GM21737 (cell line): ENCODE results near the gene FBRSL1.

Experiments used
- ATAC-seq: cut with Tn5 transposase; IDR thresholded peaks from one replicate; pipeline ENCODE4 v1.9.1; 2021; ENCODE audit warnings: mild to moderate bottlenecking, moderate library complexity; ENCODE audit not compliant: unreplicated experiment

Gene FBRSL1

DNA sequence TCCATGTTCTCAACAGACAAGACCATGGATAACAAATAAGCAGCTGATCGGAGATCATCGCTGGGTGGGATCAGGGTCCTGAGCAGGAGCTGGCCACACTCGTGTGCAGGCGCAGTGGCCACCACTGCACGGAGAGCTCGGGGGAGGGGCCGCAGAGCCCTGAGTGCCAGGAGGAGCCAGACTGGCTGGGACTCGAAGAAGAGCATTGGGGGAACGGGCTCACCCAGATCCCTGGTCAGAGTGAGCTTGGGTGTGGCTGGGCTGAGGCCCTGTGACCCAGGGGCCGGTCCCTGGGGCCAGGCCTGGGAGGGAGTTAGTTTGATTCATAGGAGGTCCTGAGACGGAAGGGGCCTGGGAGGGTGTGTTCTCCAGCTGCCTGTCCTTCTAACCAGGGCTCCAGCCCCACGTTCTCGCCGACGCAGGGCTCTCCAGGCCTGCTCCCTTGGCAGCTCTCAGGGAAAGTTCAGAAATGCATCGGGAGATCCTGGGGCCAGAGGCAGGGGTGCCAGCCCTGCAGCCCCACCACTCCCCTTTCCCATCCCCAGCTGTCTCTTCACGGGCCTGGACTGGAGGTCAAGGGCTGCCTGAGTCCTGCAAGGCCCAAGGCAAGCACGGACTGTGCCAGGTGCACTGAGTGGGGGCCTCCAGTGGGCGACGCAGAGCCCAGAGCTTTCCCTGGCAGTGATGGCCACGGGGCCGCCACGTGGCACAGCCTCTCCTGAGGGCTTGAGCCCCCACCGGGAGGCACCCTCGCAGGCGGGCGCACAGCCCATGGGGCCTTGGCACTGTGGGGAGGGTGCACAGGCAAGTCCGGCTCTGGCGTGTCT is 48.1 kb downstream of the FBRSL1 start:
- ATAC-seq, result no peak

DNA sequence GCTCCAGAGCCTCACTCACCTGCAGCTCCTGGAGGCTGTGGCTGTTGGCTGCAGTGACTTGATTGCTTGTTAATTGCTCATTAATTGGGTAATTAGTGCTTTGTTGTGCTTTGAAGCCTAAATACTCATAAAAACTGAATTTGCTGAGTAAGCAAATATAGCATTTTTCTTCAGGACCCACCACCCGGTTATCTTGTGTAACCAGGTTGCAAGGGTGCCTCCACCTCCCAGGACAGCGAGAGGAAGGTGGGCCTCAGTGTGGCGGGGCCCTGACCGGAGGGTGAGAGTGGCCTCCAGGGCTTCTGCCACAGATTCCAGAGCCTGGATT is 48.7 kb downstream of the FBRSL1 start:
- ATAC-seq, result no peak

DNA sequence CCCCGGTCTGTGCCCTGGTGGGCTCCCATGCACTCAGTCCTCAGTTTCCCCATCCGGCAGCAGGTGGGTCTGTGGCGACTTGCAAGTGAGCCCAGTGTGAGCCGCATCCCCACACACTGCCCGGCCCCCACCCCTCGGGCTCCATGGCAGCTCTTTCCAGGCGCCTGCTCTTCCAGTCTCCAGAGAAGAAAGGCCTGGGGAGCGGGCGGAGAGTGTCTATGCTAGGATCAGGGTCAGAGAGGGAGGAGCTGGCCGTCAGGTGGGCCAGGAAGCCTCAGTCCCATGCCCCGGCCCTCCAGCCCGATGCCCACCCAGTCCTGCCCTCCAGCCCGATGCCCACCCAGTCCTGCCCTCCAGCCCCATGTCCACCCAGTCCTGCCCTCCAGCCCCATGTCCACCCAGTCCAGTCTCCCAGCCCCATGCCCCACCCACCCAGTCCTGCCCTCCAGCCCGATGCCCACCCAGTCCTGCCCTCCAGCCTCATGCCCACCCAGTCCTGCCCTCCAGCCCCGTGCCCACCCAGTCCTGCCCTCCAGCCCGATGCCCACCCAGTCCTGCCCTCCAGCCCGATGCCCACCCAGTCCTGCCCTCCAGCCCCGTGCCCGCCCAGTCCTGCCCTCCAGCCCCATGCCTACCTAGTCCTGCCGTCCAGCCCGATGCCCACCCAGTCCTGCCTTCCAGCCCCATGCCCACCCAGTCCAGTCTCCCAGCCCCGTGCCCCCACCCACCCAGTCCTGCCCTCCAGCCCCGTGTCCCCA is 49.2 kb downstream of the FBRSL1 start:
- ATAC-seq, result no peak

DNA sequence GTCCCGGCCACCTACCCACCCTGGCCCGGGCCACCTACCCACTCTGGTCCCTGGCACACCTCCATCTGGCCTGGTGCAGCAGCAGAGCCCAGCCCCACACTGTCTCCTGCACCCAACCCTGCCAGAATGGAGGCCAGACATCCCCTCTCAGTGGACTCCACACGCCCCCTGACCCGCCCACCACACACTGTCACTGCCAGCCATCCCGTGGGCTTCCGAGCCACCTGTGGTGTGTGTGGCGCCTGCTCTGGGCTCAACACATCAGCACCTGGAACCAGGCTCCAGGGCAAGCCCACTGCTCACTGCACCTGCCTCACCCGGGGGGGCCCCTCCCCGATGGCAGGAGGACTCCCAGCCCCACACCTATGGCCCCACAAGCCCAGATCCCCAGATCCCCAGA is 50.5 kb downstream of the FBRSL1 start:
- ATAC-seq, result no peak

DNA sequence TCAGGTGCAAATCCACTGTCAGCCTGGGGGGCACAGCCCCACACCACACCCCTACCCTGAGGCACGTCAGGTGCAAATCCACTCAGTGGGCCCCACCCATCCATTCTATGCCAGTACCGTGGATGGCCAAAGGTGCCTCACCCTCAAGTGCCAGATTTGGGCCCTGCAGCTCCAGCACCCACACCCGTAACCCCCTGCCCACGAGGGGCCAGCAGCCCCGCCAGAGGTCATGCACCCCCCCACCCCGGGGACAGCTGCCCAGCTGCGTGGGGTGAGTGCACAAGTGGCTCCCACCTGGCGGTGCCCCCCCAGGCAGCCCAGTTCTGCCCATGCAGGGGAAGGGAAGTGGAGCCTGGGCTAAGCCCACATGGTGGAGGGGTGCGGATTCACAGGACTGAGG is 51.2 kb downstream of the FBRSL1 start:
- ATAC-seq, result no peak

DNA sequence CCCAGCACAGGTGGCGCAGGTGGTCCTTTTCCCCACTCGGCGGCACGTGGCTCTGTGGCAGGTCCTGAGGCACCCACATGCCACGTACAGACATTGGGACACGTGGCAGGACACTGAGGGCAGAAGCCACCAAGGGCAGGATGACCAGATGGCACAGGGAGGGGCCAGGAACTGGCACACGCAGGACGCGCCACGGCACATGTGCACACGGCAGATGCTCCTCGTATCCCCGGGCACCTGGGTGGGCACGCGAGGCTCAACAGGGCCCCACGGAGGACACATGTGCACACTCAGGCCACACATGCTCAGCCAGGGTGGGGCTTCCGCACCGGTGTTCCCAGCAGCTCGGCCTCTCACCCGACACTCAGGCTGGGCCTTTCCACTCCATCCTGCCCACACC is 52.0 kb downstream of the FBRSL1 start:
- ATAC-seq, result no peak

DNA sequence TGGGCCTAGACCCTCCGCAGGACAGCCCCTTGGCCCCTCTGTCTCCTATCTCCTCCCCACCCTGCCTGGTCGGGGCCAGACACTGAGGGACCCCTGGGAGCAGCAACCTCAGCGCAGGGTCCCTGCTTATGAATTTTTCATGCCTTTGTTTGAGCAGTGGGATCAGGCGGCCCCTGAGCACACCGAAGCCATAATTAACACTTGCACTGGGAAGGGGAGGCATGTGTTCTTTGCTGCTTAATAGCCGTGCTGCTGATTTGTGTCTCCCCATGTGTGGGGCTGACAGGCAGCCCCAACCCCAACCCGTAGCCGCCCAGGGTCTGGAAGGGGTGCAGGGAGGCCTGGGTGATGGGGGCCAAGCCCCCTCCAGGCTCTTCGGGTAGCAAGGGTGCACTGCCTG is 52.7 kb downstream of the FBRSL1 start:
- no peak for ATAC-seq

DNA sequence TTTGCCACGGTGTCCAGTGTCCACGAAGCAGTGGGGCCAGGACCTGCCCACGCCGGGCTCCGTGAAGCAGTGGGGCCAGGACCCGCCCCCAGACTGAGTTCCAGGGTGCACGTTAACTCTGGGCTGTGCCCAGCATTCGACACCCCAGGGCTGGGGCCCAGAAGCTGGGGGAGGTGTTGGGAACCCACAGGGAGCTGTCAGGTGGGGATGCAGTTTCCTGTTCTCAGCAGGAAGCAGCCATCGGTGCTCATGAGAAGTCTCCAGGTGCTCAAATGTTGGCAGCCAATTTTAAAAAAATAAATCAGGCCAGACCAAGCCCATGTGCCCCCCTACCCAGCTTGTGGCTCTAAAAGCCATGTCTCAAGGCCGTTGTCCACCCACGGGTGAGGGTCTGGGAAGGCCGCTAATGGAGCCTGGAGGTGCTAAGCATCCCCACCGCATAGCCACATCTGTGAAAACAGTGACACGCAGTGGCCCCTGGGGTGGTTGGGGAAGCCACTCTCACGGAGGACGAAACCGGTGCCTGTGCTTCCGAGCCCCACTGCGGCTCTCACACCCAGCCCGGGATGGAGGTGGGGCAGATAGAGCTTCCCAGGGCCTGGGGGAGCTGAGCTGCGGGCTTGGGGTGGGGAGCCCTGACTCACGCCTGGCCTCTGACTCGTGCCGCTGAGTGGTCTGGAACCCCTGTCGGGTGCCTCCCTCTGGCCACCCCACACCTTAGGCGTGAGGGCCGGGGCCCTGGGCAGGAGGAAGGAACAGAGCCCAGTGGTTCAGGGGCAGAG is 53.5 kb downstream of the FBRSL1 start:
- ATAC-seq, result no peak

DNA sequence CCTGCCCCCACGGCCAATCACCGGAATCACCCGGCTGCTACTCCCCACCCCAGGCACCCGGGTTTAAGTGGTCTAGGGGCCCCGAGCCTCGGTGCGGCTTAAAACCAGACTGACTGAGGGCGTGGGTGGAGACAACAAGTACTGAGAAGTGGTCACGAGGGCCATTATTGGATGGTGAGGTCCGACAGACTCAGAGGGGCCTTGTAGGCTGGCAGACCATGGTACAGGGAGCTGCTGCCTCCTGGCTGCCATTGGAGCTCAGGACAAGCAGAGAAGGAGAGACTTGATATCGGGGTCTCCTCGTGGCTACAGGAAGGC is 54.1 kb downstream of the FBRSL1 start:
- no peak for ATAC-seq

DNA sequence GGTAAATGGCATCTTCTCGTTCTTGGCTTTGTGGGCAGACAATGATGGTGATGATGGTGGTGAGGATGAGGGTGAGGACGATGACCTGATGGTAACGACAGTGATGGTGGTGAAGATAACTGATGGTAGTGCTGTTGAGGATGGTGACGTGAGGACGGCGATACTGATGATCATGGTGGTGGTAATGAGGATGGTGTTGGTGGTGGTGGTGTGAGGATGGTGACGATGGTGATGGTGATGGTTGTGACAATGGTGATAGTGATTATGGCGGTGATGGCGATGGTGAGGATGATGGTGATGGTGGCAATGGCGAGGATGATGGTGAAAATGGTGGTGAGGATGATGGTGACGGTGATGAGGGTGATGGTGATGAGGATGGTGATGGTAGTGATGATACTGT is 54.5 kb downstream of the FBRSL1 start:
- no peak for ATAC-seq

DNA sequence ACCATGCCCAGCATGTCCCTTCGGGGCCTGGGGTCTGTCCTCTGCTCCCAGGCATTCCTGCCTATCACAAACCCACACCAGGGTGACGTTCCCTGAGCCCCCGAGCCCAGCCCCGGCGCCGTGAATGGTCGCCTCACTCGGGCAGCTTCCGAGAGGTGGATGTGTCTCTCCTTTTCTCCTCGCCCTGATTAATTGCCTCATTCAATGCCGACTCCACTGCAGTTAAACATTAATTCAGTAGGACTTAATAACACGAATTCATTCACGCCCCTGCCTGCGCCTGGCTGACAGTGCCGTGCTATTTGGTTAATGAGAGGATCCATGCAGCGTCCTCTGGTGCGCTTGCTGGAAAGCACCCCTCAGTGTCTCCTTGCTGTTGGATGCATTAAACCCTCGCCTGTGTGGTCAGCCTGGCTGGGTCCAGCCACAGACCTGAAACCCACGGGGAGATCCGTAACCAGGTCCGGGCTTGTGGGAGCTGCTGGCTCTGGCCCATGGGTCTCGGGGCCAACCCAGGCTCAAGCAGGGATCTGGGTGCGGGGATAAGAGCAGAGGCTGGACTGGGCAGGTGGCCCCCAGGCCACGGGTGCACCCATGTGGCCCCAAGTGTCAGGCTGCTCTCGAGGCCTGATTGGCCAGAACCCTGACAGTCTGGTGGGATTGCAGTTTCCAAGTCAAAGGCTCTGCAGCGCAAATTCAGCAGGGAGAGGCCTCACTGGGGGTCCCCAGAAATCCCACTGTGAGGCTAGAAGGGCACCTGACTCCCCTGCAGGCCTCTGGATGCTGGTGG is 55.4 kb downstream of the FBRSL1 start:
- ATAC-seq, result no peak

DNA sequence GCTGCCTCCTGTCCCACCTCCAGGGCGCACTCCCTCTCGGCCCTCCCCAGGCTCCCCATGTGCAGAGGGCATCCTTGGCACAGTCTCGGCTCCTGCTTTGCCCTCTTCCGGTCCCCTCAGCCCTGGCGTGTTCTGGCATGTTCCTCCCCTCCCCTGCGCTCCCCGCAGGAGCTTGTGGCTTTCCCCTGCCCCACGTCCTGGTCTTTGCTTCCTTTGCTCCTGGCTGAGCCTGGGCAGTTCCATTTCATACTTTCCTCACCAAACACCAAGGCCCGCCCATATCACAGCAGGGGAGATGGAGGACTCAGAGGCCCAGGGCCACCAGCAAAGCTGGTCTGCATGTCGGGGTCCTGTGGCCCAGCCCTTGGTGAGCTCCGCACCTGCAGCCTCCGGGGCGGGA is 56.0 kb downstream of the FBRSL1 start:
- ATAC-seq, result no peak

DNA sequence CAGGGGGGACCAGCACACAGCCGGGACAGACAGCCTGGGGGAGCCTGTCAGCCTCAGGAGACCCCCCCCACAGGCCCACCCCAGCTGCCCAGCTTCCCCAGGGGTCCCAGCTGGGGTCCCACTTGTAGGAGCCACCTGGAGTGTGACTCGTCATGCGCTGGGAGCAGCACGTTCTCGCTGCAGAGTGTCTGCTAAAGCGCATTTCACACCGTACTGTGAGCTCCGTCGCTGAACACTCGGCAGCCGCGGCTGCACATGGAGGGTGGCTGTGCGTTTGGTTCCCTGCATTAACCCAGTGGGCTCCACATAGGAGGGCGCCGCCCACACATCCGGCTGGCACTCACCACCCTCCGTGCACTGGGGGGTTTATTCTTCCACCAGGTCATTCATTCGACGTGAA is 56.7 kb downstream of the FBRSL1 start:
- no peak for ATAC-seq

DNA sequence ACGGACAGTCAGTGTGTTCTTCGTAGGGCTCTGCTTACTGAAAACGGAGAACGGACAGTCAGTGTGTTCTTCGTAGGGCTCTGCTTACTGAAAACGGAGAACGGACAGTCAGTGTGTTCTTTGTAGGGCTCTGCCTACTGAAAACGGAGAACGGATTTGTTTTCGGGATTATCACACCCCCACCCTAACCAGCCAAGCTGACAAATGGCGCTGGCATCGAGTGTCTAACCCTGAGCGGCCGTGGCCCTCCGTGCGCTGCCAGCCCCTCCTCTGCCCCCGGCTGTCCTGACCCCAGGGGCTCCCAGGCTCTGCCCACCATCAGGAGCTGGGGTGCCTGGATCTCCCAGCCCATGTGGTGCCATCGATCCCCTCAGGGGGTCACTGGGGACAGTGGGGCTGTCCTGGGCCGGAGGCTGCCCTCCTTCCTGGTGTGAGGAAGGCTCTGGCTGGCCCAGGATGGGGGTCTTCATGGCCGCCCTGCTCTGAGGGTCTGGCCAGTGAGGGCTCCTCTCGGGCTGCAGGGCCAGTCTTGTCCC is 57.3 kb downstream of the FBRSL1 start:
- ATAC-seq, result no peak

DNA sequence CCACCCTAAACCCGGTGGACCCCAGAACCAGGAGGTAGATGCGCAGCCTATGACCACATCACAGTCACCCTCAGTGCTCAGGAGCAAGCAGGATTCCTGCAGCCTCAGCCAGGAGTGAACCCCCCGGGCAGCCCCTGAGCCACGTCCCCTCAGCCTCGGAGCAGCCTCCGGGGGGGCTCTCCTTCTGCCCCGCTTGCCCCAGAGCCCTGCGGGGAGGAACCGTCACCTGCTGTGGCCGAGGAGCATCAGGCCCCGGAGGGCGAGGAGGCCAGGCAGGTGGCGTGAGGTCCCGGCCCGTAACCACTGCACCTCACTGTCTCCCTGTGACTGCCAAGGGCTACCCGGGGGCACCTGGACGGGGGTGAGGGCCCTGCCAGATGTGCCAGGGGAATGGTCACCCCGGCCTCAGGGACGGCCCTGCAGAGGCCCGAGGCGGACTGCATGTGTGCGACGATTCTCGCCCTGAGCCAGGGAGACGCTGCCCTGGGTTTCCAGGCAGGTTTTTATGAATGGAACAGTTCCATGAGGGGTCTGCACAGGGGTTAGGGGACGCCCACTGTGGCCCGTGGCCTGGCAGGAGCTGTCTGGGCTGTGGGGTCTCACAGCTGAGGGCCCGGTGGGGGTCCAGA is 58.6 kb downstream of the FBRSL1 start:
- ATAC-seq, result no peak

DNA sequence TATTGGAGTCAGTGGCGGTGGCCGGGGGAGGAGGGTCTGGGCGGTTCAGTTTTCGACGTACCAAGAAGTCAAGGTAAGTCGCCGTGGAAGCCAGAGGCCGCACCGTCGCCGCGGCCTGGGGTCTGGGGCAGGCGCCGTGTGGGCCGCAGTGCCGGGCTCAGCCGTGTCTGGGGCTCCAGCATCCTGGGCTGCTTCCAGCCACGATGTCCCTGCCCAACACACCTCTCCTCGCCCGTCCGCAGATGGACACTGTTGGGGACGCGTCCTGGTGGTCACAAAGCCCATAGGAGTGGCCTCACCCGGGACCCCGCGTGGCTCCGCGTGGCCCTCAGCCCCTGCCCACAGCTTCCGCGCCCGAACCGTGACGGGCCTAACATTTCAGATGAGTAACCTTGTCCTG is 59.1 kb downstream of the FBRSL1 start:
- ATAC-seq, result no peak

DNA sequence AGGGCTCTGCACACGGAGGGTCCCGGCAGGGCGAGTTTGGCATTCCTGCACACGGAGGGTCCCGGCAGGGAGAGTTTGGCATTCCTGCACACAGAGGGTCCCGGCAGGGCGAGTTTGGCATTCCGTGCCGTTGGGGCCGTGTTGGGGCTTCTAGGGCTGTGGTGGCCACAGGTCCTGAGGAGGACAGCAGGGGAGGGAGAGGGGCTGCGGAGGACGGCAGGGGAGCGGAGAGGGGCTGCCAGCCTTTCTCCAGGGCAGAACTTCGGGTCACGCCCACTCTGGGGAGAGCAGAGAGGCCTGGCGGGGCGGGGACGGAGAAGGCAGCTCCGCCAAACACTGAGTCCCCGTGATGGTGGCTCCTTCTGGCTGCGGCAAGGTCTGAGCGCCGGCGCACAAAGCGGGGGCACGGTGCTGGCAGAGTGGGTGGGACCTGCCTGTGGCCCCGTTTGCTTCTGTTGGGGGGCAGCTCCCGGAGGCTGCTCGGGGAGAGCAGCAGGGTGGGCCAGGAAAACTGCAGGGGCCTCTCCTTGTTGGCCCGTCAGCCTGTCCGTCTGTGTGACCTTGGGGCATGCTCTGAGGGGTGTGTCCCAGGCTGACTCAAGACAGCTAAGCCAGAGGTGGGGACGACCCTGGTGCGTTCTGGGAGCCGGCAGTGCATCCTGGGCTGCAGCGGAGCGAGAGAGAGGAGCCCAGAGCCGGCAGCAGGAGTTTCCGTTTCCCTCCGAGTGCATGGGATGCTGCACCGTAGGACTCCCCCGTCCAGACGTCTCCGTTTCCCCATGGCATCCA is 60.3 kb downstream of the FBRSL1 start:
- ATAC-seq, result no peak

DNA sequence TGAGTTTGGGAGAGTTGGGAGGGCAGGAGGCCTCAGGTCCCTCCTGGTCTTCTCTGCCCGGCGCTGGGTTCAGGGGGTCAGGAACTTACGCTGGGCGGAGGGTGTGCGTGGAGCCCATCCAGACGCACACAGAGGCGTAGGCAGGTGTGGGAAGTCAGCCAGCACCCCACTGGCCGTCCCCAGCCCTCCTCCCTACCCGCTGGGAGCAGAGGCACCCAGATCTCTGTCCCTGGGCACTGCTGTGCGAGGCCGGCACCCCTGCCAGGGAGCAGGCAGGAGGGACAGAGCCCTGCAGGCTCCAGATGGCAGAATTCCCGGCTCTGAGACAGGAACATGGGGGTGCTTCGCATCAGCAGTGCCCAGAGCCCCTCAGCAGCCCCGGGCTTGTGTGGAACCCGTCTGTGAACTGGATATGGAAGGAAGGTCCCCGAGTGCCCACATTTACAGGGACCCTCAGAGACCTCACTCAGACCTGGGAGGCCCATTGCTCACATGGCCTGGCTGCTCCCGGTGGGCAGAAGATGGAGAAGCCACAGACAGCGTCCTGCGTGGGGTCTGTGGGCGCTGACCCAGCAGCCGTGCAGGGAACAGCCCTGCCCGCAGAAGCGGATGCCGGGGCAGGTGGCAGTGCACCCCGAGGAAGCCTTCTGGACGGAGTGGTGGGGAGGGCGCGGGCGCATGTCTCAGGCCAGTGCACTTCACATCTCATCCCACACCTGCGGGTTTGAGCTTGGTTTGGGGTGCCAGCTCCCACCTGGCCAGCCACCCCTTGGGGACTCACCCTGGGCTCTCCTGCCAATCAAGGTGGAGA is 61.1 kb downstream of the FBRSL1 start:
- ATAC-seq, result no peak

DNA sequence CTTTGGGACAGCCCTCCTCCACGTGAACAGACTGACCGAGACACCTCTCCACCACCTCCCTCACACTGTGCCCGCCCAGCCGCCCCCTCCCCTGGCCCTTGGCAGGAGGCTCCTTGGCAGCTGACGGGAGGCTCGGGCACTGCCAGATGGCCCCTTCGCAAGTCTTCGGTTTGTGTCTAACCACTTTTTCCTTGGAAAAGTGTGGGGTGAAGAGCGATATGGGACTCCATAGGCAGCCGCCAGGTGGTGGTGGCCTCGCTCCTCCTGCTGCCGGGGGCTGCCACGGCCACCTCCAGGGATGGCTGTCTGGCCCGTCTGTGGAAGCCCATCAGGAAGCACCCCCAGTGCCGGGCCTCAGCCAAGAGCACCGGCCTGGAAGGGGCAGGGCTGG is 61.7 kb downstream of the FBRSL1 start:
- ATAC-seq, result no peak
